Measurements from ENCODE around the gene PSMA3.
A peak's percentile ranks its signal among the peaks of the same experiment; 100 is the strongest.

Gene PSMA3

GRCh38 chr14:58272588-58273372 is 28.1 kb downstream of the PSMA3 start:
- no peak for DNase-seq

GRCh38 chr14:58274881-58275280 is 30.2 kb downstream of the PSMA3 start:
- no peak for DNase-seq

GRCh38 chr14:58275527-58276190 is 31.0 kb downstream of the PSMA3 start:
- DNase-seq: no peak

- no peak for DNase-seq
These were observed 31.6 kb downstream of the PSMA3 start for GRCh38 chr14:58276208-58276607.

GRCh38 chr14:58278177-58278576 is 33.5 kb downstream of the PSMA3 start:
- DNase-seq: no peak

GRCh38 chr14:58280954-58281787 is 36.5 kb downstream of the PSMA3 start:
- DNase-seq: no peak

- DNase-seq: no peak
These were observed 37.3 kb downstream of the PSMA3 start for GRCh38 chr14:58281969-58282368.

GRCh38 chr14:58282925-58283593 is 38.4 kb downstream of the PSMA3 start:
- no peak for DNase-seq

GRCh38 chr14:58283730-58284129 is 39.1 kb downstream of the PSMA3 start:
- no peak for DNase-seq

- DNase-seq: no peak
These were observed 40.5 kb downstream of the PSMA3 start for GRCh38 chr14:58285132-58285531.

- no peak for DNase-seq
These were observed 43.0 kb downstream of the PSMA3 start for GRCh38 chr14:58287607-58288042.

- DNase-seq: no peak
These were observed 43.6 kb downstream of the PSMA3 start for GRCh38 chr14:58288106-58288792.

GRCh38 chr14:58291646-58292045 is 47.0 kb downstream of the PSMA3 start:
- DNase-seq: no peak

GRCh38 chr14:58292187-58292586 is 47.5 kb downstream of the PSMA3 start:
- DNase-seq: no peak

- DNase-seq: no peak
These were observed 49.6 kb downstream of the PSMA3 start for GRCh38 chr14:58294201-58294600.

GRCh38 chr14:58296726-58297125 is 52.1 kb downstream of the PSMA3 start:
- no peak for DNase-seq

GRCh38 chr14:58297412-58297761 is 52.7 kb downstream of the PSMA3 start:
- peak; percentile 63 for DNase-seq

GRCh38 chr14:58297762-58298476 is 53.3 kb downstream of the PSMA3 start:
- DNase-seq: peak; percentile 100

- no peak for DNase-seq
These were observed 54.1 kb downstream of the PSMA3 start, which contains the start of gene ARID4A for GRCh38 chr14:58298477-58299400. Gene ARID4A (plus strand): TSS chr14:58298555. CDS start chr14:58299855, 1,300 bp downstream.
